Fibroblast of the aortic adventitia (primary cell): Measurements from ENCODE around the gene SEPTIN10. TPM values are rescaled to one million over a fixed set of nuclear protein-coding genes. Genes with fewer than 3 reads are reported as not detected.

Experiments
- DNase-seq: peaks from one replicate; pipeline ENCODE4 v3.0.0-alpha.2; 2010; ENCODE audit warnings: low read depth
- H3K4me3 ChIP-seq: 2 replicates; pipeline ENCODE4 v1.5.1; 2011; ENCODE audit warnings: low read depth, mild to moderate bottlenecking, control low read depth, low read length, moderate library complexity
- total RNA-seq: library from RNA; depleted of rRNA; stranded (reverse); fragments of >200 nt; gene quantifications from 2 replicates; pipeline ENCODE4 v1.2.3, GENCODE V29; 2012; ENCODE audit warnings: low replicate concordance
- TF ChIP-seq, protein P1 (sequence below): IDR thresholded peaks from 2 replicates; pipeline ENCODE4 v1.5.1; 2011; ENCODE audit warnings: mild to moderate bottlenecking, low read length, control low read depth, inconsistent platforms; ENCODE audit not compliant: insufficient read depth

Gene SEPTIN10
- total RNA-seq, 1 donor = 145 TPM

DNA sequence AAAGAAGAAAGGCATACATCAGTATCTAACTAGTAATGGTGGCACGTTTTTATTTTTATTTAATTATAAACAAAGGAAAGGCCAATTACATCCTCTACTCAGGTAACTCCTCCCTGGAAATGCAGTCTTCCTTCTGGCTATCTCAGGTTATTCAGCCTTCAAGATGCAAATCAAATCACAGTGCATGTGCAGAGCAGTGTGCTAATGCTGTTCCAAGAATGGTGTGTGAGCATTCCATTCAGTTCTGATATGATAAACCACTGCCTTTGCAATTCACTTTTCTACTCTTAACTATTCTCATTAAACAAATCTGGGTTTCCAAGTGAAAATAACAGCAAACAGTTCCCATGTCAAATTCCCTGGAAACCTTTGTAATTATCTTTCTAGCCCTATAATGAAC, 38.4 kb downstream of the SEPTIN10 start:
- TF ChIP-seq, protein P1, sequence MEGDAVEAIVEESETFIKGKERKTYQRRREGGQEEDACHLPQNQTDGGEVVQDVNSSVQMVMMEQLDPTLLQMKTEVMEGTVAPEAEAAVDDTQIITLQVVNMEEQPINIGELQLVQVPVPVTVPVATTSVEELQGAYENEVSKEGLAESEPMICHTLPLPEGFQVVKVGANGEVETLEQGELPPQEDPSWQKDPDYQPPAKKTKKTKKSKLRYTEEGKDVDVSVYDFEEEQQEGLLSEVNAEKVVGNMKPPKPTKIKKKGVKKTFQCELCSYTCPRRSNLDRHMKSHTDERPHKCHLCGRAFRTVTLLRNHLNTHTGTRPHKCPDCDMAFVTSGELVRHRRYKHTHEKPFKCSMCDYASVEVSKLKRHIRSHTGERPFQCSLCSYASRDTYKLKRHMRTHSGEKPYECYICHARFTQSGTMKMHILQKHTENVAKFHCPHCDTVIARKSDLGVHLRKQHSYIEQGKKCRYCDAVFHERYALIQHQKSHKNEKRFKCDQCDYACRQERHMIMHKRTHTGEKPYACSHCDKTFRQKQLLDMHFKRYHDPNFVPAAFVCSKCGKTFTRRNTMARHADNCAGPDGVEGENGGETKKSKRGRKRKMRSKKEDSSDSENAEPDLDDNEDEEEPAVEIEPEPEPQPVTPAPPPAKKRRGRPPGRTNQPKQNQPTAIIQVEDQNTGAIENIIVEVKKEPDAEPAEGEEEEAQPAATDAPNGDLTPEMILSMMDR = no peak
- no peak overlapping the region for H3K4me3 ChIP-seq

DNA sequence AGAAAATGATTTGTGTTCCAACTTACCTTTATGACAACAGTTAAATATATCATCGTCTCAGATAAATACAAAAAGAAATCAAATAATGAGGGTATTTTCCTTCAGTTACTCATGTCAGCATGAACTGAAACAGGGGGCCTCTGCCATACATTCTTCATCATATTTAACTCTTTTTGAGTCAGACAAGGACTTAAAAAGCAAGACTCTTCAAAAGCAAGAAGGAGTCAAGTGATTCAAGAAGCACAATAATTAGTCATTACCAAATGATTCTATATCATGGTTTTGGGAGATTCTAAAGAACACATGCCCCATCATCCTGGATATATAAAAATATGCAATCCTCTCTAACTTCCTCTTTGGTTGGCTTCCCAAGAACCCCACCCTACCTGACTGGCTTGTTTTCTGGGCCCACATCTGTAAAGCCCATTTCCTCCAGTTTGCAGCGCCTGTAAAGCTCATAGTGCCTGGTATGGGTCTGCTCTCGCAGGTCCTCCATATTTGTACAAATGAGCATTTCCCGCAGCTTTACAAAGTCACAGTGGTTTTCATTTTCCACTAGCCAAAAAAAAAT, 49.7 kb downstream of the SEPTIN10 start:
- TF ChIP-seq, protein P1 = no peak
- no peak for DNase-seq
- no peak overlapping the region for H3K4me3 ChIP-seq

More for the DNA sequence above, 38.4 kb downstream of the SEPTIN10 start:
- no peak for DNase-seq

DNA sequence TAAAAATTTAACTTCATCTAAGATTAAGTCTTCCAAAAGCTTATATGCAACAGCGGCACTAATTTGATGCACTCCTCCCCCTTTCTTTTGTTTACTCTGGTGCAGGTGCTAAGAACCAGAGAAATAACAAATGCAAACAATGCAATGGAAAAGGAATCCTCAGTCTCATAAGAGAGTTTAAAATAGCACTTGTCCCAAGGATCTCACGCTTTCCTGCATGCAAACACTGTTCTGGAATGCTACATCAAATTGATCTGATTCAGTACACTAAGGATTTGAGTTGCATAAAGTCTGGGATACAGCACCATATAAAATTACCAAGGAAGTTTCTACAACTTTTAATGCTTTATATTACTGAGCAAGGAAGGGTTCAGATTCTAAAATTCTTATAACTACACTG, 50.5 kb downstream of the SEPTIN10 start:
- no peak overlapping the region for H3K4me3 ChIP-seq
- TF ChIP-seq, protein P1 = no peak
- no peak for DNase-seq

DNA sequence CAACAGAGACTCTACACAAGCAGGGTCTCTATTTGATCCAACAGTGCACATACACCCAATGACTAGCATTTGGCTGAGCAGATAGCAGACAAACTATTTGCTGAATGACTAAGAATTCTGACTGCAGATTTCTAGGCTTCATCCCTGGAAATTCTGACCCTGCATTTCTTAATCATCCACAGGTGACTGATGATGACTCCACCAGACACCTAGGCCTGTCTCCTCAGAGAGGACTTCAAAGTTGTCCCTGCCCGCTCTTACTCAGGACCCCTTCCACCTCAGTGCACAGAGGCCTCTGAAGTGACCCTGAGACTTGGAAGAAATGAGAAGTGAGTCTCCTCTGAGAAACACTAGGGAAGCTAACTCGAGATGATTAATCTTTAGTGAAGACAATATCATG, 51.3 kb downstream of the SEPTIN10 start:
- TF ChIP-seq, protein P1 = no peak
- no peak overlapping the region for H3K4me3 ChIP-seq
- DNase-seq = peak; percentile 14

DNA sequence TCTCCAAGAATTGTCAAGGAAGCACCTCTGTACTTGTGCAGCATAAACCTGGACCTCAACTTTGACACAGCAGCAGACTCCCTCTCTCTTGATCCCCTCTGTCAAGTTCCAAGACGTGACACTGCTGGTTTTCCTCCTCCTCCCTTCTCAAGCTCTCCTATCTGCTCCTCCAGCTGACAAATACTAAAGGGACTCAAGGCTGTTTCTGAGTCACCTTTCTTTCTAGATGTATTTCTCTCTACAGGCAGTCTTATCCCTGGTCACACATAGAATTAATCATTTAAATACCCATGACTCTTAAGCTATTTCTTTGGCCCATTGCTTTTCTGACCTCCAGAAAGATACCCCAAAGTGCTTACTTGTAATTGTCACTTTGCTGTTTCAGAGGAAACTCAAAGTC, 53.5 kb downstream of the SEPTIN10 start:
- DNase-seq = peak; percentile 49
- H3K4me3 ChIP-seq = no peak overlapping the region
- TF ChIP-seq, protein P1 = no peak

DNA sequence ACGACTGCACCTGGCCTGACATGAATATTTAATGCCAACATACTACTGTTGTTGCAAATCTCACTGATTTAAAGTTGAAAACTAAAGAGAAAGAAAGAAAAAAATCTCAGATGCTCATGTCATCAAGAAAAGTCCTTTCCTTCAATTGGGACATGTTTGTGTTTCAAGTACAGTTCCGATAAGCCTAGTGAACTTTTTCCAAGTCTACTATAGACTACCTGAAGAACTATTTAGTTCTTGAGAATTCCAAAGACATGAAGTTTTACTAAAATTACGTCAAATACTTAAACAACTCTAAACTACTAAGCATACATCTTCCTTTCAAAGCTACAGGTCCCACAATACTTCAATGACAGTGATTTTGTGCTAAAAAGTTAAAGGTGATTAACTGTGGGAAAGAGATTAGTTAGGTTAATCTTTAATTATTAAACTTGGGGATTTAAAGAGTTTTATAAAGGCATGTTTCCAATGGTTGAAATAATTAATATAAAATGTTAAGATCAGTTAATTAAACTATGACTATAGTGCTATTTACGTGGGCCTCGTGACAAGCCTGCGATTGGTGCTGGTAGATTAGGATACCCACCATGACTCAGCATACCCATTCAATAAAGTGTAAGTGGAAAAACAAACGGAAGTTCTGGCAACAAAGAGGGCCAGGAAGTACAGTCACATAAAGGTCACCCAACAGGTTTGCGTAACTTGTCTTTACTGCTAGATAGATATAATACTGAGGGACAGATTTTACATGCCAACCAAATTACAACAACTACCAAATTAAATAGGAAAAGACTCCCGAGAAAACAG, 55.5 kb downstream of the SEPTIN10 start:
- TF ChIP-seq, protein P1 = no peak
- no peak overlapping the region for H3K4me3 ChIP-seq
- DNase-seq = peak; percentile 89

DNA sequence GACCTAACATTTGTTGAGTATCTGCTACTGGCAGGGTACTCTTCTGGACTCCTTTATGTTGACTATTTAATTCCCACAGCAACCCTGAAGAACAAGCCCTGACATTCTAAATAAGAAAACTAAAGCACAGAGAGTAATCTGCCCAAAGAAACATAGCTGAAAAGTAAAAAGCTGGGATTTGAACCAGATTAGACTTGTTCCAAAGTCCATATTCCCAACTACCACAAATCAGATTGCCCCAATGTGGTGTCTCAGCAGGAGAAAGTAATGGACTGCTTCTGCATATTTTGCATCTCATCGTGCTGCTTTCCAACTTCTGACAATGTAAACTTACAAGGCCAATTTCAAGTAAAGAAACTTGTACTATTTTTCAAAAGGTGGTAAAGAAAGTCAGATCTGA, 56.5 kb downstream of the SEPTIN10 start:
- TF ChIP-seq, protein P1 = no peak
- no peak overlapping the region for H3K4me3 ChIP-seq
- DNase-seq = peak; percentile 17
